Measurements from ENCODE around the gene TMEM143.
A peak's percentile ranks its signal among the peaks of the same experiment; 100 is the strongest.
"Not testable (repeated sequence)": the region's sequence is repeated elsewhere in the genome, so short reads cannot be mapped to it uniquely, and the experiment has no call there.

TMEM143 gene

GRCh38 chr19:48363810-48364597, at the start of gene TMEM143, which contains the start of gene SYNGR4:
Gene TMEM143, minus strand, starts transcription at chr19:48363940. Its CDS starts 20 bp downstream, at chr19:48363920.
Gene SYNGR4, plus strand, starts transcription at chr19:48364367. Its CDS starts 1,476 bp downstream, at chr19:48365843.
- peak; percentile 100 for DNase-seq

DNA sequence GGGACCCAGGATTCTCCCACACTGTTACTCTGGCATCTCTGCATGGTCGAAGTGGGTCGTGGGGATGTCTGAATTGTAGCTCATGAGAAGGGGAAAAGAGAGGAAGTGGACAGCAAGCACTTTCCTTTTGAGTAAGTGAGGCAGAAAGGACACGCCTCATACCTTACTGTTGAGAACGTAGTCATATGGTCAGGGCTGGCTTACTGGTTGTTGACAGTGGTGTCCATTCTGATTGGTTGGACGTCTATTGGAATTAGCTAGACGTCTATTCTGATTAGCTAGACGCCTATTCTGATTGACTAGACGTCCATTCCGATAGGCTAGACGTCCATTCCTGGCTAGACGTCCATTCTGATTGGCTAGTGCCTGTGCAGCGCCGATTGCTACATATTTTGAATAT, 42.1 kb upstream of the TMEM143 start:
- DNase-seq: no peak

DNA sequence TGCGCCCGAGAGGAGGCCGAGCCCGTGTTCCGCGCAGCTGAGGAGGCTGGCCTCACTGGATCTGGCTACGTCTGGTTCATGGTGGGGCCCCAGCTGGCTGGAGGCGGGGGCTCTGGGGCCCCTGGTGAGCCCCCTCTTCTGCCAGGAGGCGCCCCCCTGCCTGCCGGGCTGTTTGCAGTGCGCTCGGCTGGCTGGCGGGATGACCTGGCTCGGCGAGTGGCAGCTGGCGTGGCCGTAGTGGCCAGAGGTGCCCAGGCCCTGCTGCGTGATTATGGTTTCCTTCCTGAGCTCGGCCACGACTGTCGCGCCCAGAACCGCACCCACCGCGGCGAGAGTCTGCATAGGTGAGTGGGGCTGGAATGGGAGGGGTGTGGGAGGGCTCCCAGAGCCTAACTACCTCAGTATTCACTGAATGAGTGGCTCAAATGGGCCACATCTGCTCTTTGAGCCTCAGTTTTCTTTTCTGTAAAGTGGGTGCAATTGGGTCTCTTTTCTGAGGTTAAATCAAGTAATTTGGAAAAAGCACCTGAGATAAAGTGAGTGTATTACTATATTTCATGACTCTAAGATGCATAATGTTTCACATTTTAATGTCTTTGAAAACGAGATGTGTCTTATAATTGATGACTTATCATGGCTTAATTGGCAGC, 41.4 kb upstream of the TMEM143 start:
- no peak for DNase-seq

- peak; percentile 73 for DNase-seq
Observed at GRCh38 chr19:48403606-48404005, 39.9 kb upstream of the TMEM143 start.

DNA sequence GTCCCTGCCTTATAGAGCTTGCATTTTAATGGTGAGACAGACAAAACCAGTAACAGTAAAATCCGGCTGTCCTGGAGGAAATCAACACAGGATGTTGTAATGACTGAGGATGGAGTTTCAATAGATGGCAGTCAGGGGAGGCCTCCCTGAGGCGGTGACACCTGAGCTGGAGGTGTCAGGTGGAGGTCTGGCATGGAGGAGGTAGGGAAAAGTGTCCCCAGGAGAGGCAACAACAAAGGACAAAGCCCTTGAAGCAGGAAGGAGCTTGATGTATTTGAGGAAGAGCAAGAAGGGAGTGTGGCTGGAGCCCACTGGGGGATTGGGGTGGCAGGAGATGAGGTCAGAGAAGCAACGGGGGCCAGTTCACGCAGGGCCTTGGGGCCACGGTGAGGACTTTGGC, 37.5 kb upstream of the TMEM143 start:
- no peak for DNase-seq

GRCh38 chr19:48400018-48400742, 36.4 kb upstream of the TMEM143 start:
- peak; percentile 22 for DNase-seq

DNA sequence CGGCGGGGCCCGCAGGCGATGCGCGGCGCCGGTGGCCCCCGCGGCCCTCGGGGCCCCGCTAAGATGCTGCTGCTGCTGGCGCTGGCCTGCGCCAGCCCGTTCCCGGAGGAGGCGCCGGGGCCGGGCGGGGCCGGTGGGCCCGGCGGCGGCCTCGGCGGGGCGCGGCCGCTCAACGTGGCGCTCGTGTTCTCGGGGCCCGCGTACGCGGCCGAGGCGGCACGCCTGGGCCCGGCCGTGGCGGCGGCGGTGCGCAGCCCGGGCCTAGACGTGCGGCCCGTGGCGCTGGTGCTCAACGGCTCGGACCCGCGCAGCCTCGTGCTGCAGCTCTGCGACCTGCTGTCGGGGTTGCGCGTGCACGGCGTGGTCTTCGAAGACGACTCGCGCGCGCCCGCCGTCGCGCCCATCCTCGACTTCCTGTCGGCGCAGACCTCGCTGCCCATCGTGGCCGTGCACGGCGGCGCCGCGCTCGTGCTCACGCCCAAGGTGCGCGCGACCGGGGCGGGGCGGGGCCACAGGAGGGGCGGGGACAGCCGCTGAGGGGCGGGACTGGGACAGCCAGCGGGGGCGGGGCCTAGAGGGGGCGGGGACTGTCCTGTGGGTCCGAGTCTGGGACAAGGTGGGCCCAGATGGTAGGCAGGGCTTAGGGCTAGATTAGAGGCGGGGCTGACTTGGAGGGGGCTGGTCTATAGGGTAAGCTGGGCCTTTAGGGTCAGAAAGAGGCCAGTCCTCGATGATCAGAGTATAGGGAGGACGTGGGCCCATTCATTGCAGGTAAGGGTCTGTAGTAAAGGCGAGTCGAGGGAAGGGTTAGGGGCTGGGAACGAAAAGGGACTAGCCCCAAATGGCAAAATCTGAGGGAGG, 34.9 kb upstream of the TMEM143 start:
- DNase-seq: peak; percentile 92

DNA sequence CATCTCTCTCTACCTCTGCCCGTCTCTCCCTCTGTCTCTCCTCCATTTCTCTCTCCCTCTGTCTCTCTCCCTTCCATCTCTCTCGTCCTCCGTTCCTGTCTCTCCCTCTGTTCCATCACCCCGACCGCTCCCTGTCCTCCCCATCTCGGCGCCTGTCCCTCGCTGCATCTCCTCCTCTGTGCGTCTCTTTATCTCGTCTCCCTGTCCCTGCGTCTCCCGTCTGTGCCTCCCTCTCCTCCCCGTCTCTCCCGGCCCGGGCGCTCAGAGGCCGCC, 34.3 kb upstream of the TMEM143 start:
- DNase-seq: no peak

DNA sequence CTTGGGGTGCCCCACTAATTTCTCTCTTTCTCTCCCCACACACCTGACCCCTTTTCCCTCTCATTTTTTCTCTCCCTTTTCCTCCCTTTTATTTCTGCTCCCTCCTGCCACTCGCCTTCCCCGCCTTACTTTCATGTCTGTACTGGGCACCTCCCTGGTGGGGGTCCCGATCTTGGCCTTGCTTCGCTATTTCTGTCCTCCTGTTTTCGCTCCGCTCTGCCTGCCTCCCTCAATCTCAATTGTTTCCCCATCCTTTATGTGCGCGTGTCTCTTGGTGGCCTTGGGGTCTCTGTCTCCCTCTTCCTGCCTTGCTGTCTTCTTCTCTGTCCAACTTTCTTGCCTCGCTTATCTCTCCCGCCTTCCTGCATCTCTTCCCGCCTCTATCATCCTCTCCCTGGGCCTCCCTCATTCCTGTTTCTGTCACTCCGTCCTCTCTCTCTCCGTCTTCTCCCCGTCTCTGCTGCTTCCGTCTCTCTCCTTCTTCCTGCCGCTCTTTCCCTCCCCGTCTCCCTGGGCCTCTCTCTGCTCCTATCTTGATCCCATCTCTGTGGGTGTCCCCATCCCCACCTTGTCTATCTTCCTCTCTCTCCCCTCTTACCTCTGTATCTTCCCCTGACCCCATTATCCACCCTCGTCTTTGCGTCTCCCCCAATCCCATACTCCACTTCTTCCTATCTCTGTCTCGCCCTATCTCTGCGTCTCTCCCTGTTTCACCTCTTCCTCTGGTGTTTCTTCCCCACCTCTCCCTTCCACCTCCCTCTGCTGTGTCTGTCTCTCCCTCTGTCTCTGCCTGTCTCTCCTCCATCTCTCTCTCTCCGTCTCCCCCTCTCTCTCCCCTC, 33.7 kb upstream of the TMEM143 start:
- no peak for DNase-seq

- no peak for DNase-seq
Observed at GRCh38 chr19:48396824-48397176, 33.1 kb upstream of the TMEM143 start.

DNA sequence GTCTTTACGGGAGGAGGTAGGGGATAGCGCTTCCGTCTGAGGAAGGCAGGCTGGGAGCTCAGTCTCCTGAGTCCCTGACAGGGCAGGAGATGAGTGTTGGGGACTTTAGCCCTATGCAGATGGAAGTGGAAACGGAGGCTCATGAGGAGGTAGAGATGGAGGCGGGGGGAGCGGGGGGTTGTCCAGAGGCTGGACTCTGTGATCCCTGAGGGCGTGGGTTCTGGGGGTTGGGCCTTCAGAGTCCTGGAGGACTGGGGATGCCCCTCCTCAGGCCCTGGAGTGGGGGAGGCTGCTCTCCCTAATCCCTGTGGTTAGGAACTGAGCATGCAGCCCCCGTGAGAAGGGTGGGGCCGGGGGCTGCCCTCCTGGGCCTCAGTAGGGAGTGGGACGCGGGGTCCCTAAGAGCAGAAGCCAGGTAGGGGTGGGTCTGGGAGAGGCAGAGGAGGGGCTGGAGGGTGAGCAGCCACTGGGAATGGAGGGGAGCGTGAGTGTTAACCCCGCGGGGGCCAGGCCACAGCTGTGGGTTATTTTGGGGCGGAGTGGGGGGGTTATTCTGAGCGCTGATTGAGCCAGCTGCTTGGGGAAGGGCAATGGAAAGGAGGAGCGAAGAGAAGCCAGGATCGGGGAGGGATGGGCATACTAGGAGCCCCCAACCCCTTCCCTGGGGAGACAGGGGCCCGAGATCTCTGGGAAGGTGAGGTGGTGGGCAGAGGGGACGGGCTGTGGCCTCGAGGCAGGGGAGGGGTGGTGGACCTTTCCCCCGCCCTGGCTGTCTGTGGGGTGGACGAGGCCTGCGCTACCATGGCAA, 32.5 kb upstream of the TMEM143 start:
- DNase-seq: no peak

DNA sequence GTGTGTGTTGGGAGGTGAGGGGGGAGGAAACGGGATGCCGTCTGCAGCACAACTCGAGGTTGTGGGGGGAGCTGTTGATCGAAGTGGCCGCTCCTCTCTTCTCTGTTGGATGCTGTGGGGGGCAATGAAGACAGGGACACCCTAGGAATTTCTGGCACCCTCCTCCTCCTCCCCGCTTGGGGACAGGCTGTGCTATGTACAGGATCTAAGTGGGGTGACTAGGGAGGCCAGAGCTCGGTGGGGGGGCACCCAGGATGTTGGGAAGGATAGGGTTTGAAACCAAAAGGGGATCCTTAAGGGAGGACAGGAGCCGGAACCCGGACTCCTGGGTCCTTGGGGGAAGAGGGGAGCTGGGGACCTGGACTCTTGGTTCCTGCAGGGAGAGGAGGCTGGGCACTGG, 31.8 kb upstream of the TMEM143 start:
- no peak for DNase-seq

GRCh38 chr19:48395170-48395455, 31.4 kb upstream of the TMEM143 start:
- DNase-seq: no peak

DNA sequence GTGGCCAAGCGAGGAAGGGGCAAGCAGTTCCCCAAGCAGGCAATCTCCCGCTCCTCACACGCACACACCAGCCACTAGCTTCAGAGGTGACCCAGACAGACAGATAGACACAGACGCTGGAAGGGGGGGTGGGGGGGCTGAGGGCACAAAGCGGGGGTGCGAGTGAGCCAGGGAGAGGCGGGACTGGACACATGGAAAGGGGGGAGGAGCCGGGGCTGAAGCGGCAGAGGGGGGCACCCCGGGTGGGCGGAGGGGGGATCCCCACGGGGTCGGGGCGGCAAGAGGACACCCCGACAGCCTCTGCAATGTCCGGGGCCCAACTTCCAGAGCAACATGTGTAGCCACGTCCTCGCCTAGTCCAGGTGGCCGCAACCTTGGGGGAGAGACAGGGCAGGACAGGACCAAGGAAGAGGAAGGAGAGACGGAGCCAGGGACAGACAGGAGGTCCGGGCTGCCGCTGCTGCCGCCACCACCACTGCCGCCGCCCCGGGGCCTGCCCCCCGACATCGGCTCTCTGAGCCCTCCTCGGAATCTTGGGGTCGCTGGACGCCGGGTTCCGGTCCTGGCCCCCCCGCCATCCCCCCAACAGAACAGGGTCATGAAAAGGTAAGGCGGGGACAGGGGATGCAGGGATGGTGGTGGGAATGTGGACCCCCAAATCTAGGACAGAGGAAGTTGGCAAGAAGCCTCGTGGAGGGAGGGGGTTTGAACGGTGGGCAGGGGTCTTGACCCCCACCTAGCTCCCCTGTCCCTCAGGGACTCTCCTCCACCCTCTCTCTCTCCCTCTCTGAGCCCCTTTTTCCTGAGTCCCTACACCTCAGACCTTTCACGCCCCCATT, 30.8 kb upstream of the TMEM143 start:
- no peak for DNase-seq

DNA sequence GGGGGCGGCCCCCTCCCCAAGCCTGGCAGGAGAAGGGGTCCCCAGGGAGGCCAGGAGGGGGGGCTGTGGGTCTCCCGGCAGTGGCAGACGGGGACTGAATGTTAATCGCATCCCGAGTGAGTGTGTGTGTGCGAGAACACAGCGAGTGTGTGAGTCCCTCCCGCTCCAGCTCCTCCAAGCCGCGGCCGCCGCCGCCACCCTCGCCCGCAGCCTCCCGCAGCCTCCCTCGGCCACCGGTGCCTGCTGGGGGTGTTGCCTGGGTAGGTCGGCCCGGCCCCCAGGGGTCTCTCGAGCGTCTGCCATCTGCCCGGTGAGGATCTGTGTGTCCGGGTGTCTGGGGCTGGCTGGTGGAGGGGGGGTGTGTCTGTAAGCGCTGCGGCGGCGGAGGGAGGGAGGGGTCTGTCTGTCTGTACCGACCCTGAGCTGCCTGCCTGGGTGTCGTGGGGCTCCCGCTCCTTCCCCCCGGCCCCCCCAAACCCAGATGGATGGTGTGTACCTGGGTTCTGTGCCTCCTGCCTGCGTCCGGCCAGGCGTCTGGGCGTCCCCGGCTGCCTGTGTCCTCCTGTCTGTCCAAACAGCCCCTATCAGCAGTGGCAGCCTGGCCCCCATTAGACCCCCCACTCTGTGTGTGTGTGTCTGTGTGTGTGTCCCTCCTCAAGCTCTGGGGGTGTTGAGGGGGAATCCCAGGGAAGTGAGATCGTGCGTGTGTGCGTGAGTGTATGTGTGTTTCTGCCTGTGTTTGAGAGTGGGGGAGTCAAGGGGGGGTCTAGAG, 30.0 kb upstream of the TMEM143 start, which contains the start of gene GRIN2D:
GRIN2D (plus strand) TSS at position 110 of the 772 bp plus-strand sequence. CDS start 4,725 bp downstream, outside the sequence.
- DNase-seq: no peak

DNA sequence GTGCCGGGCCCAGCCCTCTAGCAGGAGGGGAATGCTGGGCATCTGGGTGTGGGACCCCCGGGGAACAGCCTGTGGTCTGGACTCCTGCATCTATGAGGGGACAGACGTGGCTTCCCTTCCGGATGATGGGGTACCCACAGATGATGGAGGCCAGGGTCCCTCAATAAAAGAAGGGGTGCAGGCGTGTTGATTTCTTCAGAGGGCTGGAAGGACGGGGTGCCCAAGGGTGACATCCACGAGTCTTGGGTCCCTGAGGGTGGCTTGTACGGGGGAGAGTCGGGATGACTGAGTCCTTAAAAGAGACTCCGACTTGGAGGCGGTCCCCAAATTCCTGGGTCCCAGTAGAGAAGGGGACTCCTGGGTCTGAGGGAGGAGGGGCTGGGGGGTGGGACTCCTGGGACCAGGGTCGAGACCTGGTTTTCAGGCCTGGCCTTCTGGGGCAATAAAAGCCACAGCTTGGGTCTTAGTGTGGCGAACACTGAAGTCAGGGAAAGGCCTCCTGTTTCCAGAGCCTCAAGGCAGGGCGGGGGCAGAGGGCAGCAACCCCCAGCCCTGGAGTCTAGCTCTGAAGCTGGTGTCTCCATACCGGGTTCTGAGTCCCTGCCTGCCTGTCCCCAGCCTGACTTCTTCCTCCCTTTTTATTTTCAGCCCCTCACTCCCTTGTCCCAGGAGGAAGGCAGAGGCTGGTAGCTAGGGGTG, 29.3 kb upstream of the TMEM143 start:
- DNase-seq: no peak

DNA sequence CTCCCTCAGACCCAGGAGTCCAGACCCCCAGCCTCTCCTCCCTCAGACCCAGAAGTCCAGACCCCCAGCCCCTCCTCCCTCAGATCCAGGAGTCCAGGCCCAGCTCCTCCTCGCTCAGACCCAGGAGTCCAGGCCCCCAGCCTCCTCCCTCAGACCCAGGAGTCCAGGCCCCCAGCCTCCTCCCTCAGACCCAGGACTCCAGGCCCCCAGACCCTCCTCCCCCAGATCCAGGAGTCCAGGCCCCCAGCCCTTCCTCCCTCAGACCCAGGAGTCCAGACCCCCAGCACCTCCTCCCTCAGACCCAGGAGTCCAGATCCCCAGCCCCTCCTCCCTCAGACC, 28.2 kb upstream of the TMEM143 start:
- not testable (repeated sequence) for DNase-seq

GRCh38 chr19:48391100-48392005, 27.6 kb upstream of the TMEM143 start, which contains the start of gene KDELR1:
Gene KDELR1, minus strand, starts transcription at chr19:48391551. Its CDS starts 193 bp downstream, at chr19:48391358.
- DNase-seq: peak; percentile 79

Data from activated CD4-positive, alpha-beta T cell treated with anti-CD3 and anti-CD28 coated beads, Interleukin-10, Interleukin-2, amounts not matched to agents 100 ng/mL and 50 ng/mL, durations not matched to agents 16 hours and 8 hours (primary cell).